MCF 10A (cell line): ENCODE results near the gene CETP. TPM values are rescaled to one million over a fixed set of nuclear protein-coding genes. Genes with fewer than 3 reads are reported as not detected.

Experiments used
- BruUV-seq: library from RNA; stranded (reverse); fragments of 400-500 nt; replicated peaks from 2 replicates; lab custom pipeline; 2021; lab: Mats Ljungman, UMichigan
- CTCF ChIA-PET: fragments of 300-600 bp; sonication (Branson Sonifier 250); formaldehyde crosslinking; extraction: SDS; loops from one replicate; lab custom pipeline; 2021; ENCODE audit warnings: antibody characterized with exemption, inconsistent platforms; lab: Yijun Ruan, JAX
- POLR2A ChIA-PET: fragments of 300-600, 350-650 bp; sonication (Branson Sonifier 250); formaldehyde crosslinking; extraction: SDS; loops from one replicate; lab custom pipeline; 2020; ENCODE audit warnings: antibody characterized with exemption, inconsistent platforms; lab: Yijun Ruan, JAX
- DNase-seq: peaks from one replicate; pipeline ENCODE4 v3.0.0-alpha.2; 2018; ENCODE audit not compliant: unreplicated experiment
- H3K27ac Mint-ChIP-seq: one replicate; pipeline ENCODE4 v1.8.0; 2022; ENCODE audit warnings: mild to moderate bottlenecking, low read depth, mixed read lengths; ENCODE audit not compliant: unreplicated experiment
- H3K27me3 Mint-ChIP-seq: one replicate; pipeline ENCODE4 v1.8.0; 2022; ENCODE audit warnings: mixed read lengths; ENCODE audit not compliant: insufficient read depth, unreplicated experiment
- H3K36me3 Mint-ChIP-seq: one replicate; pipeline ENCODE4 v1.8.0; 2022; ENCODE audit warnings: mild to moderate bottlenecking, moderate library complexity, mixed read lengths; ENCODE audit not compliant: insufficient read depth, unreplicated experiment
- H3K4me1 Mint-ChIP-seq: one replicate; pipeline ENCODE4 v1.8.0; 2022; ENCODE audit warnings: mixed read lengths; ENCODE audit not compliant: insufficient read depth, unreplicated experiment
- H3K4me3 Mint-ChIP-seq: one replicate; pipeline ENCODE4 v1.8.0; 2022; ENCODE audit warnings: mild to moderate bottlenecking, moderate library complexity, mixed read lengths; ENCODE audit not compliant: unreplicated experiment
- H3K9me3 Mint-ChIP-seq: one replicate; pipeline ENCODE4 v1.8.0; 2022; ENCODE audit warnings: mixed read lengths; ENCODE audit not compliant: unreplicated experiment
- intact Hi-C: fragments of 100-400 bp; cut with micrococcal nuclease; formaldehyde crosslinking; loops from 2 replicates; pipeline ENCODE4 v1.14.1; 2022
- total RNA-seq: library from RNA; stranded (reverse); gene quantifications from 2 replicates; pipeline ENCODE4 v1.2.3, GENCODE V29; 2022
- TF ChIP-seq, protein P1 (sequence below): fragments of 200-600 bp; IDR thresholded peaks from one replicate; pipeline ENCODE4 v1.8.0; 2022; ENCODE audit warnings: antibody characterized with exemption, mild to moderate bottlenecking; ENCODE audit not compliant: unreplicated experiment

CETP gene
- total RNA-seq, 1 experiment from 2014 or later: not detected

DNA sequence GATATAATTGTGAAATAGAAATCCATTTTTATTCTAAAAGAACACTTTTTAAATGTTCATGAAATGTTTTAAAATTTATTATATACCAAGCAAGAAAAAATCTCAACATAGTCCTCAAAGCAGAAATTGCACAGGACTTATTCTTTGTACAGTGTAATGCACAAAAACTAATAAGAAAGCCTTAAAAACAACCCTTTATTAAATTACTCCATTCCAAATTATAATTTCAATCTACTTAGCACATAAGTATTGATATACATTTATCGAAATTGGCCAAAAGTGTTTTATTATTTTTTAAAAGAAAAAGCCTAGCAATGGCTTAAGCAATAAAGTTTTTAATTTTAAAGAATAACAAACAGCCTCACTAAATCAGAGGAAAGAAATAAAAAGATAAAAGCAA, 46.7 kb downstream of the CETP start:
- BruUV-seq: no TSS peak
- intact Hi-C loops: no loop called here
- no peak overlapping the region for H3K27ac Mint-ChIP-seq
- H3K27me3 Mint-ChIP-seq: no peaks in the 10 kb centered on the region
- TF ChIP-seq, protein P1, sequence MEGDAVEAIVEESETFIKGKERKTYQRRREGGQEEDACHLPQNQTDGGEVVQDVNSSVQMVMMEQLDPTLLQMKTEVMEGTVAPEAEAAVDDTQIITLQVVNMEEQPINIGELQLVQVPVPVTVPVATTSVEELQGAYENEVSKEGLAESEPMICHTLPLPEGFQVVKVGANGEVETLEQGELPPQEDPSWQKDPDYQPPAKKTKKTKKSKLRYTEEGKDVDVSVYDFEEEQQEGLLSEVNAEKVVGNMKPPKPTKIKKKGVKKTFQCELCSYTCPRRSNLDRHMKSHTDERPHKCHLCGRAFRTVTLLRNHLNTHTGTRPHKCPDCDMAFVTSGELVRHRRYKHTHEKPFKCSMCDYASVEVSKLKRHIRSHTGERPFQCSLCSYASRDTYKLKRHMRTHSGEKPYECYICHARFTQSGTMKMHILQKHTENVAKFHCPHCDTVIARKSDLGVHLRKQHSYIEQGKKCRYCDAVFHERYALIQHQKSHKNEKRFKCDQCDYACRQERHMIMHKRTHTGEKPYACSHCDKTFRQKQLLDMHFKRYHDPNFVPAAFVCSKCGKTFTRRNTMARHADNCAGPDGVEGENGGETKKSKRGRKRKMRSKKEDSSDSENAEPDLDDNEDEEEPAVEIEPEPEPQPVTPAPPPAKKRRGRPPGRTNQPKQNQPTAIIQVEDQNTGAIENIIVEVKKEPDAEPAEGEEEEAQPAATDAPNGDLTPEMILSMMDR: no peak
- no peaks in the 10 kb centered on the region for H3K4me1 Mint-ChIP-seq
- no peaks in the 10 kb centered on the region for H3K9me3 Mint-ChIP-seq
- no peak overlapping the region for H3K4me3 Mint-ChIP-seq
- DNase-seq: no peak
- CTCF ChIA-PET: no interaction called here
- no peaks in the 10 kb centered on the region for H3K36me3 Mint-ChIP-seq
- POLR2A ChIA-PET: no interaction called here

DNA sequence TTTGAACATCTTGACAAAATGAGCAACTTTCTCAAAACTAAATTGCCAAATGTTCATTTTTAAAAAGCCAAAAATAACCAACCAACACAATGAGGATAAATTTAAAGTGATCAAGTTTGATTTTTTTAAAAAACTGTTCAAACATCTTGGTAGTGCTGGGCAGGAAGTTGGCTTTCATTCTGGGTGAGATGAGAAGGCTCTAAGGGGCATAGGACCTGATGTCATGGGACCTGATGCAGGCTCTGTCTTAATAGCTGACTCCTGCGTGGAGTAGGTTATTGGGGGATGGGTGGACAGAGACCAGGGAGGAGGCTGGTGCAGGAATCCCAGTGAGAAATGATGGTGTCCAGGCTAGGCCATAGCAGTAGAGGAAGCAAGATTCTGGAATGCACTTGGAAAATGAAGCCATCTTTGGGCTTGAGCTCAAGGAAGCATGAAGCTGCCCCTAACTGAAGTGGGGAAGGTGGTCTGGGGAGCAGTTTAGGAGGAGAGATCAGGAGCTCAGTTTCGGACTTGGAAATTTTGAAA, 48.0 kb downstream of the CETP start:
- ChIA-PET CTCF (interaction anchor here (0.8 to 1.5 kb wide), 2 partner anchors 10 to 22 kb away, joined by 3 read pairs; no protein-coding TSS in a partner anchor), POLR2A (no interaction called here)
- no peak for DNase-seq
- intact Hi-C loops: no loop called here
- BruUV-seq: no TSS peak
- no peaks in the 10 kb centered on the region for H3K4me1 Mint-ChIP-seq
- H3K9me3 Mint-ChIP-seq: no peaks in the 10 kb centered on the region
- no peak overlapping the region for H3K4me3 Mint-ChIP-seq
- TF ChIP-seq, protein P1: no peak
- H3K27me3 Mint-ChIP-seq: no peaks in the 10 kb centered on the region
- no peak overlapping the region for H3K27ac Mint-ChIP-seq
- H3K36me3 Mint-ChIP-seq: no peaks in the 10 kb centered on the region

DNA sequence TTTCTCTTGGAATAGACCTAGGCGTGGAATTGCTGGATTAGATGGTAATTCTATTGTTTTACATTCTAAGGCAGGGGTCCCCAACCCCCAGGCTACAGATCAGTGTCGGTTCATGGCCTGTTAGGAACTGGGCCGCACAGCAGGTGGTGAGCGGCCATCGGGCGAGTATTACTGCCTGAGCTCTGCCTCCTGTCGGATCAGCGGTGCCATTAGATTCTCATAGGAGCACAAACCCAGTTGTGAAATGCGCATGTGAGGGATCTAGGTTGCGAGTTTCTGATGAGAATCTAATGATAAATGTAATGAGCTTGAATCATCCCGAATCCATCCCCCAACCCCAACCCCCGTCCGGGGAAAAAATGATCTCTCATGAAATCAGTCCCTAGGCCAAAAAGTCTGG, 50.6 kb downstream of the CETP start:
- intact Hi-C loops: no loop called here
- Mint-ChIP-seq H3K27me3 (no peaks in the 10 kb centered on the region), H3K9me3 (no peaks in the 10 kb centered on the region), H3K36me3 (no peaks in the 10 kb centered on the region), H3K27ac (no peak overlapping the region), H3K4me1 (no peaks in the 10 kb centered on the region), H3K4me3 (no peak overlapping the region)
- no TSS peak for BruUV-seq
- TF ChIP-seq, protein P1: no peak
- ChIA-PET POLR2A (interaction anchor here (0.6 kb wide), 1 partner anchor 10 kb away, joined by 3 read pairs; no protein-coding TSS in a partner anchor), CTCF (interaction anchor here (0.6 kb wide), 1 partner anchor 262 kb away, joined by 3 read pairs; no protein-coding TSS in a partner anchor)
- no peak for DNase-seq

DNA sequence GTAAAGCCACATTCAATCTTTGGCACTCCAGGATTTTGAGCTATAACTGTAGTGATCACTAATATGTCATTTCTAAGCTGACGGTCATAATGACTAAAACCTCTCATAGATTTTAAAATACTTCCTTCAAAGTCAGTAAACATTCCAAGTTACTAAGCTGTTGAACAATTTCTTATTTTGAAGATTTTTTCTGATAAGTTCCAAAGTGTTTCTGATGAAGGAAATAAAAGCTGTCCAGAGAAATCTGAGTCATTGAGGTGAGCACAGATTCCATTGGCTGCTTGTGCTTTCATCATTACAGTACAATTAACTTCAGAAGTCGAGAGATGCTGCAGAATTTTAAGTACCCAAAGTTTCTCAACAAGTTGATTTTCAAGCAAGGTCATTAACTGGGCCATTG, 51.5 kb downstream of the CETP start:
- TF ChIP-seq, protein P1: no peak
- Mint-ChIP-seq H3K36me3 (no peaks in the 10 kb centered on the region), H3K27ac (no peak overlapping the region), H3K4me1 (no peaks in the 10 kb centered on the region), H3K4me3 (no peak overlapping the region), H3K27me3 (no peaks in the 10 kb centered on the region), H3K9me3 (no peaks in the 10 kb centered on the region)
- ChIA-PET POLR2A (no interaction called here), CTCF (no interaction called here)
- no peak for DNase-seq
- intact Hi-C loops: no loop called here
- BruUV-seq: no TSS peak
